Activated CD8-positive, alpha-beta memory T cell treated with anti-CD3 and anti-CD28 coated beads for 1 hour (primary cell): ENCODE data around the gene NPM1.
"Not testable (repeated sequence)": the region's sequence is repeated elsewhere in the genome, so short reads cannot be mapped to it uniquely, and the experiment has no call there.

ENCODE experiments used
- DNase-seq, 2 donors: peaks; one replicate each; pipeline ENCODE4 v3.0.0-alpha.2; 2020; ENCODE audit warnings: low read depth in 1 of 2; ENCODE audit errors: extremely low read depth in 1 of 2

The NPM1 gene, protein sequence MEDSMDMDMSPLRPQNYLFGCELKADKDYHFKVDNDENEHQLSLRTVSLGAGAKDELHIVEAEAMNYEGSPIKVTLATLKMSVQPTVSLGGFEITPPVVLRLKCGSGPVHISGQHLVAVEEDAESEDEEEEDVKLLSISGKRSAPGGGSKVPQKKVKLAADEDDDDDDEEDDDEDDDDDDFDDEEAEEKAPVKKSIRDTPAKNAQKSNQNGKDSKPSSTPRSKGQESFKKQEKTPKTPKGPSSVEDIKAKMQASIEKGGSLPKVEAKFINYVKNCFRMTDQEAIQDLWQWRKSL

GRCh38 chr5:171387345-171387969 is at the start of gene NPM1:
NPM1 (plus strand) TSS chr5:171387849; CDS start chr5:171387949, 100 bp downstream.
- DNase-seq, result peak; percentile 94 to 97

DNA sequence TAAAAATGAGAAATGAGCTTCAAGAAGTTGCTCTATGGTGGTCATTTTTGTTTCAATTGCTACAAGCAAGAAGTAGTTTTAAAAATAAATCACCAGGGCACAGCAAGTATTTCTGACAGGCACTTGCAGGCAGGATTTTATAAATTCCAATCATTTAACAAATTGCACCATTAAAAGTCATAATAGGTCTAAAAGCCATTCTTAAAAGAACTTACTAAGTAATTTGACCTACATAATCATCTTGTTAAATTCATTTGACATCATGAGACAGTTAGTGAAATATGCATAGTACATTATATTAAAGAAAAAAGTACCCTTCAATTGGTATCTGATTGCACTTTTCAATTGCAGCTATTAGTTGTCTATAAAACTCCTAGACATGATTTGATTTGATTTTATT is 47.6 kb upstream of the NPM1 start:
- no peak for DNase-seq

GRCh38 chr5:171340491-171340890 is 47.2 kb upstream of the NPM1 start:
- DNase-seq, result no peak

GRCh38 chr5:171342362-171343111 is 45.1 kb upstream of the NPM1 start:
- no peak for DNase-seq

GRCh38 chr5:171344936-171345608 is 42.6 kb upstream of the NPM1 start:
- no peak for DNase-seq

DNA sequence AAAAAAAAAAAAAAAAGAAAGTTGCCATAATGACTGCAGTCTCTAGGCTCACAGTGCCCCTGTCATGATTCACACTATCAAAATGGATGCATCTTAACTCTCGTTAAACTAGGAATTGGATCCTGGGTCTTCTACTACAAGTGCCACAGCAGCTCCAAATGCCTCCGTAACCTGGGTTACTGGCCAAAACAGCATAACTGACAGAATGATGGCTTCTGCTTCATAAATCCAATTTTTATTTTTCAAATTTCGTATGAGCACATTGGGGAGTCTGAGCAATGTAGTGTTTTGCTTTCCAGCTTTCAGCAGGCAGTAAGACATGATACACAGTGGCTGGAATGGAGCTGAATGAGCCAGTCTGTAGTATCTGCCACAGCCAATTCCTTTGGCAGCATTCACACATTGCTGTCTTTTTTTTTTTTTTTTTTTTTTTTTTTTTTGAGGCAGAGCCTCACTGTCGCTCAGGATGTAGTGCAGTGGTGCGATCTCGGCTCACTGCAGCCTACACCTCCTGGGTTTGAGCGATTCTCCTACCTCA is 36.0 kb upstream of the NPM1 start:
- DNase-seq, result no peak

DNA sequence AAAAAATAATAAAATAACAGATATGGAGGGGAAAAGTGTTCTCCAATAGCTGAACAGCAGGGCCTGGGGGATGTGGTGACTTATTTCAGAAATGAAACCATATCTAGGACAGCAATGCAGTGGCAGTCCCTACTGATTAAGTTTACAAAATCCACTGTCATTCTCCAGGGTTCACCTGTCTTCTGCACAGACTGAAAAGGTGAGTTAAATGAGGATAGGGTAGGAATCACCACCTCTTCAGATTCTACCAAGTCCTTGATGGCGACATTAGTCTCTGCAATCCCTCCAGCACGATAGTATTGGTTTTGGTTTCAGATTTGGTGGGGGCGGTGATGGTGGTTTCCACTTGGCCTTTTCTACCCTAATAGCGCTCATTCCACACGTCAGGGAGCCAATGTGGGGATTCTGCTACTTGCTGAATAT is 32.3 kb upstream of the NPM1 start:
- no peak for DNase-seq

DNA sequence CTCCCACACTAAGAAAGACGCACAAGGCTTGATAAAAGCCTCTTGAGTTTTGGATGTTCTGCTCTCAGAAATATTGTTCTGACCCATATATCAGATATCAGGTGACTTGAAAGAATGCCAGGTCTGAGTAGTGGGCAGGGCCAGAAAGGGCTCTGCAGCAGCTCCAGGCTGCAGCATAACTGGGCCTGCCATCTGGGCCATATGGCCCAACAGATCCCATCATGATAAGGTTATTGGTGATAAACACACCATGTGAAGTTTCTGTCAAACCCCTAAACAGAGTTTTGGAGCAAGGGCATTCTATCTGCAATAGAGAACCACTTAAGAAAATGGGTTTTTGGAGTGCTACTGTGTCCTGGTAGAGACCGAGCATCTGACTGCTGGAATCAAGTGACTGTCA is 29.8 kb upstream of the NPM1 start:
- DNase-seq, result no peak

GRCh38 chr5:171361151-171361550 is 26.5 kb upstream of the NPM1 start:
- DNase-seq, result not testable (repeated sequence)

GRCh38 chr5:171363249-171363648 is 24.4 kb upstream of the NPM1 start:
- not testable (repeated sequence) for DNase-seq

DNA sequence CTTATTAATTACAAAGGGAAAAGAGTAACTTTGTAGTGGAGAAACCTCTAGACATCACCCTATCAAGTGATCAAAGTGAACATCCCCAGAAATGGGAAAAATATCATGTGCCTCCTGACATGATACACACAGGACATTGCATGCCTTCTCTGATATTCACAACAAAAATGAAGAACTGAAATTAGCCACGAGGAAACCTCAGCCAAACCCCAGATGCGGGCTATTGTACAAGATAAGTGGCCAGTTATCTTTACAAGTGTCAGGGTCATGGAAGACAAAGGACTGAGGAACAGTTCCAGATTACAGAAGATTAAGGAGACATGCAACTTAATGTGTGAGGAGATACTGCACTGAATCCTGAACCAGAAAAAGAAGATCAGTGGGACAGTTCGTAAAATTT is 23.8 kb upstream of the NPM1 start:
- no peak for DNase-seq

DNA sequence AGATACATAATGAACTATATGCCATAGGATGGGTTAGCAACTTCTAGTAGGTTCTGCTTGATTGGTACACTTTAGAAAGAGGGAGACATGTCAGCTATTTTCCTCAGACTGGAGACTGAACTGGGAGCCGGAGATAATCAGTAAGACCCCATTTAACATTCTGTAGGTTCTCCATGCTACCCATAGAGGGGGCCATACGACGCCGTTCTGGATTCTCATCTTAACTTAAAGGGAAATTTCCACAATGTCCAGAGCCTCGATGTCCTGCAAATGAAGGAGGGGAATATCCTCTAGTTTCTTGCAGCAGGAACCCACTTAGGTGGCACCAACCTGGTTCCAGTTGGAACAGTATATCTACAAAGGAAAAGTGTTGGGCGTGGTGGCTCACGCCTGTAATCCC is 22.3 kb upstream of the NPM1 start:
- no peak for DNase-seq

DNA sequence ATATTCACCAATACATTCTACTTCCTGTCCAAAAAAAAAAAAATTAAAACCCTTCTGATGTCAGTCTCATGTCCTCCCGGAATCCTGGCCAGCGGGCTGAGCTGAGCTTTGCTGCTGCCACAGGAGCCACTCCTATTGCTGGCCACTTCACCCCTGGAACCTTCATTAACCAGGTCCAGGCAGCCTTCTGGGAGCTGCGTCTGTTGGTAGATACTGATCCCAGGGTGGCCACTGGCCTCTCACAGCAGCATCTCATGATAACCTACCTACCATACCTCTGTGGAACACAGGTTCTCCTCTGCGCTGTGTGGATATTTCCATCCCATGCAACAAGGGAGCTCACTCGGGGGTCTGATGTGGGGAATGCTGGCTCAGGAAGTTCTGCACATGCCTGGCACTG is 21.0 kb upstream of the NPM1 start:
- DNase-seq, result no peak

GRCh38 chr5:171367424-171368370 is 20.0 kb upstream of the NPM1 start:
- no peak for DNase-seq

DNA sequence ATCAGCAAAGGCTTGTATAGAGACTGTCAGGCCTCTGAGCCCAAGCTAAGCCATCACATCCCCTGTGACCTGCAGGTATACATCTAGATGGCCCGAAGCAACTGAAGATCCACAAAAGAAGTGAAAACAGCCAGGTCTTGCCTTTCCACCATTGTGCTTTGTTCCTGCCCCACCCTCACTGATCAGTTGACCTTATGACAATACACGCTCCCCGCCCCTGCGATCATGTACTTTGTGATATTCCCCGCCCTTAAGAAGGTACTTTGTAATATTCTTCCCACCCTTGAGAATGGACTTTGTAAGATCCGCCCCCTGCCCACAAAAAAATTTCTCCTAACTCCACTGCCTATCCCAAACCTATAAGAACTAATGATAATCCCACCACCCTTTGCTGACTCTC is 18.6 kb upstream of the NPM1 start:
- DNase-seq, result no peak

DNA sequence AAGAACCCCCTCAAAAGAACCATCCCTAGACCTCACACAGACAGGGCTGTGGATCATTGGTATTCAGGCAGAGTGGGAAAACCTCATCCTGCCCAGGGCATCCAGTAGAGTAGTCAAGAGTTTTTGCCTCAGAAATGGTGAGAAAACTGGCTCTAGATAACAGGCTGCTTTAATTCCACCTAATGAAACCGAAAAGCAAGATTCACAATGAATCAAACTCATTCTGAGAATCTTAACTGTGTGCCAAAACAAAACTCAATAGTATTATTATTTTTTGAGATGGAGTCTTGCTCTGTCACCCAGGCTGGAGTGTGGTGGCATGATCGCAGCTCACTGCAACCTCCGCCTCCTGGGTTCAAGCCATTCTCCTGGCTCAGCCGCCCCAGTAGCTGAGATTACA is 17.8 kb upstream of the NPM1 start:
- no peak for DNase-seq

GRCh38 chr5:171370881-171371280 is 16.8 kb upstream of the NPM1 start:
- DNase-seq, result not testable (repeated sequence)

GRCh38 chr5:171371326-171371725 is 16.3 kb upstream of the NPM1 start:
- DNase-seq, result no peak

DNA sequence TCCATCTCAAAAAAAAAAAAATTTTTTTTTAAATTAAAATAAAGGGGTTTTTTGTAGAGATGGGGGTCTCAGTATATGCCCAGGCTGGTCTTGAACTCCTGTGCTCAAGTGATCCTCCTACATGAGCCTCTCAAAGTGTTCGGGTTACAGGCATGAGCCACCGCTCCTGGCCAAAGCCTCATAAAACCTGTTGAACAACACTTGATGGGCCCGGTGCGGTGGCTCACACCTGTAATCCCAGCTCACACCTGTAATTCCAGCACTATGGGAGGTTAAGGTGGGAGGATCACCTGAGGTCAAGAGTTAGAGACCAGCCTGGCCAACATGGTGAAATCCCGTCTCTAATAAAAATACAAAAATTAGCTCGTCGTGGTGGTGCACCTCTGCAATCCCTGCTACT is 7.7 kb upstream of the NPM1 start:
- DNase-seq, result no peak

DNA sequence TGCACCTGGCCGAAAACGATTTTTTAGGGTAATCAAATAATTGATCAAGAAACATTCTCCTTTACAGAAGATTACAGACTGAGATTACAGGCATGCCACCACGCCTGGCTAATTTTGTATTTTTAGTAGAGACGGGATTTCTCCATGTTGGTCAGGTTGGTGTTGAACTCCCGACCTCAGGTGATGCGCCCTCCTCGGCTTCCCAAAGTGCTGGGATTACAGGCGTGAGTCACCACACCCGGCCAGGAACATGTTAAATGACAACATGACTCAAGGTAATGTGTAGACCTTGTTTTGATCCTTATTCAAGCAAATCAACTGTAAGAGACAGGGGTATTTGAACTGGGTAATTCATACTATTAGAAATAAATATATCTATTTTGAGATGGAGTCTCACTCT is 3.2 kb upstream of the NPM1 start:
- DNase-seq, result not testable (repeated sequence)
